HK-2 (cell line): ENCODE measurements around the gene GNAZ.

Experiments used
- DNase-seq: peaks from one replicate; pipeline ENCODE4 v3.0.0-alpha.2; 2018; ENCODE audit not compliant: unreplicated experiment

The GNAZ gene

GRCh38 chr22:23093051-23093788 lies 22.9 kb downstream of the GNAZ start:
- DNase-seq, result no peak

GRCh38 chr22:23094260-23094659 lies 23.9 kb downstream of the GNAZ start:
- no peak for DNase-seq

- no peak for DNase-seq
These were observed 24.7 kb downstream of the GNAZ start for GRCh38 chr22:23094695-23095681.

GRCh38 chr22:23095733-23096342 lies 25.5 kb downstream of the GNAZ start:
- no peak for DNase-seq

GRCh38 chr22:23097412-23098229 lies 27.3 kb downstream of the GNAZ start:
- DNase-seq, result no peak

GRCh38 chr22:23098230-23098705 lies 27.9 kb downstream of the GNAZ start:
- DNase-seq, result no peak

- DNase-seq, result no peak
These were observed 28.6 kb downstream of the GNAZ start for GRCh38 chr22:23098718-23099530.

GRCh38 chr22:23099531-23099804 lies 29.1 kb downstream of the GNAZ start:
- DNase-seq, result no peak

GRCh38 chr22:23100124-23100801 lies 29.9 kb downstream of the GNAZ start:
- no peak for DNase-seq

- DNase-seq, result no peak
These were observed 31.2 kb downstream of the GNAZ start for GRCh38 chr22:23101524-23101923.

- no peak for DNase-seq
These were observed 31.8 kb downstream of the GNAZ start for GRCh38 chr22:23102002-23102655.

- no peak for DNase-seq
These were observed 32.5 kb downstream of the GNAZ start for GRCh38 chr22:23102776-23103175.

GRCh38 chr22:23103199-23103954 lies 33.1 kb downstream of the GNAZ start:
- no peak for DNase-seq

- no peak for DNase-seq
These were observed 34.1 kb downstream of the GNAZ start for GRCh38 chr22:23104187-23104971.

- DNase-seq, result no peak
These were observed 35.0 kb downstream of the GNAZ start for GRCh38 chr22:23105304-23105703.

- no peak for DNase-seq
These were observed 35.6 kb downstream of the GNAZ start for GRCh38 chr22:23105919-23106318.

- no peak for DNase-seq
These were observed 36.0 kb downstream of the GNAZ start for GRCh38 chr22:23106344-23106743.

GRCh38 chr22:23106906-23107367 lies 36.6 kb downstream of the GNAZ start:
- no peak for DNase-seq
